COLO668 (cell line): ENCODE data around the gene RBM33.

Source experiments
- DNase-seq: peaks from one replicate; lab custom pipeline; 2025; ENCODE audit not compliant: unreplicated experiment; lab: John Stamatoyannopoulos, UW

RBM33 gene

DNA sequence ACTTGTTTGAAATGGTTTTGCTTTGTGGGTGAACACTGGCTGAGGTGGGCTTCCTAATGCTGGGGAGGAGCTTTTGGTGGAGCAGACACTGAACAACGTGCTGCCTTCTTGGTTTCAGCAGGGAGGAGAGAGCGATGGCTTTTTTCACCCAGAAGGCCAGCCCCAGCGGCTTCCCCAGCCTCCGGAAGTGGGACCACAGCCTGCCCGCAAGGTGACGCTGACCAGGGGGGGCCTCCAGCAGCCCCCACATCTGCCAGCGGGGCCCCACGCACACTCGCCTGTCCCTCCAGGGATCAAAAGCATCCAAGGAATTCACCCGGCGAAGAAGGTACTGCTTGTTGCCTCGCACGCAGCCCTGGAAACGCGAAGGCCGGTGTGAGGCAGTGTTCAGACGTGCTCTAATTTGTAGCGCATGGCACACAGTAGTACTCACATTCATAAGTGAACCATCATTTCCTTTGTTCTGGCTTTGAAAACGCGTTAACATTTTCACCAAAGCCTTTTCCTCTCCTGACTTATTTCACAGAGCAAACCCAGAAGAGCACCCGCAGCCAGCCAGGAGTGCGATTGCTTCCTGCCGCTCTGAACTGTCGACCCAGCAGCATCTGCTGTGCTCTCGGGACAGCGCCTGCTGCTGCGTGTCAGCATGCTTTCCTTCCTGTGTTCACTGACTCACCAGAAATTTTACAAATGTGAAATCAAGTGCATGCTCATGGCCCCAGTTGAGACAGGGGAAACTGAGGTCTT is 119.4 kb downstream of the RBM33 start:
- DNase-seq, result no peak

DNA sequence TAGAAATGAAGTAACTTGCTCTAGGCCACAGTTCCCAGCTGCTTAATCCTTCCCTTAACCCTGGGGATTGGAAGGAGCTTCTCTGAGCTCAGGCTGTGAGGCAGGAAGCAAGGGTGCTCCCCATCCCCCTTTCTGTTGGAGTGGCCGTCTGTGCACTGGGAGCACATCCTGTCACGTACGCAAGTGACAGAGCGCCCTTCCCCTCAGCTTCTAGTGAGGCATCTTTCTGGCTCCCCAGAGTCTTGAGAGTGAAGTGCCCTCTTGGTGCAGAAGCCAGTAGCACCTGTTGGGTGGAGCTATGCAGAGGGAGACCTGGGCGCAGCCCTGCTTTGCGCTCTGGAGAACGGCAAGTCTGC is 120.0 kb downstream of the RBM33 start:
- DNase-seq, result no peak

DNA sequence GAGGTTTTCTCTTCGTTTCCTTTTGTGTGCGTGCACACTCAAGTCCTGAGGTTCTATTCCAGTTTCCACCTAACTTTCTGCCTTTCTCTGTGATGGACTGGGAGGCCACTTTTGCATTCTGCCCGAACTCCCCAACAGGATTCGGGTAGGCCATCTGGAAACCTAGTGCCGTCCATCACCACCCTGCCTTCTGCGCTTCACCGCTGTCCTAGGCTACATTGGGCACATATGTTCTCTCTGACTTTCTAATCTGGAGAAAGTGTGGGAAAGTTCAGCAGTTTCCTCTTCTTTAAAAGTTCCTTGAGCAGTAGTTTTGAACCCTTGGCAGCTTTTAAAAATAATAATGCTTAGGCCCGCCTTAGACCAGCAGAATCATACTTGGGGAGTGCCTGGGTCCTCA is 121.0 kb downstream of the RBM33 start:
- DNase-seq, result no peak

DNA sequence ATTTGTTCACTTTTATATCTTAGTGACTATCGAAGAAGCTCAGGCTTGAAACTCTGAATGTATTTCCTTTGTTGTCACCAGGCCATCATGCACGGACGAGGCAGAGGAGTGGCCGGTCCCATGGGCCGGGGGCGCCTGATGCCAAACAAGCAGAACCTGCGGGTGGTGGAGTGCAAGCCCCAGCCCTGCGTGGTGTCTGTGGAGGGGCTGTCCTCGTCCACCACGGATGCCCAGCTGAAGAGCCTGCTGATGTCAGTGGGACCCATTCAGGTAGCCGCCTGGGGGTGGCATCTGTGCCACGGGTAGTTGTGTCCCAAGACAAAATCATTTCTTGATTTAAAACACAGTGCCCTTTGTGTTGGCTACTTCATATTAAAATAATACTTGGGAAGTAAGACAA is 121.9 kb downstream of the RBM33 start:
- no peak for DNase-seq

DNA sequence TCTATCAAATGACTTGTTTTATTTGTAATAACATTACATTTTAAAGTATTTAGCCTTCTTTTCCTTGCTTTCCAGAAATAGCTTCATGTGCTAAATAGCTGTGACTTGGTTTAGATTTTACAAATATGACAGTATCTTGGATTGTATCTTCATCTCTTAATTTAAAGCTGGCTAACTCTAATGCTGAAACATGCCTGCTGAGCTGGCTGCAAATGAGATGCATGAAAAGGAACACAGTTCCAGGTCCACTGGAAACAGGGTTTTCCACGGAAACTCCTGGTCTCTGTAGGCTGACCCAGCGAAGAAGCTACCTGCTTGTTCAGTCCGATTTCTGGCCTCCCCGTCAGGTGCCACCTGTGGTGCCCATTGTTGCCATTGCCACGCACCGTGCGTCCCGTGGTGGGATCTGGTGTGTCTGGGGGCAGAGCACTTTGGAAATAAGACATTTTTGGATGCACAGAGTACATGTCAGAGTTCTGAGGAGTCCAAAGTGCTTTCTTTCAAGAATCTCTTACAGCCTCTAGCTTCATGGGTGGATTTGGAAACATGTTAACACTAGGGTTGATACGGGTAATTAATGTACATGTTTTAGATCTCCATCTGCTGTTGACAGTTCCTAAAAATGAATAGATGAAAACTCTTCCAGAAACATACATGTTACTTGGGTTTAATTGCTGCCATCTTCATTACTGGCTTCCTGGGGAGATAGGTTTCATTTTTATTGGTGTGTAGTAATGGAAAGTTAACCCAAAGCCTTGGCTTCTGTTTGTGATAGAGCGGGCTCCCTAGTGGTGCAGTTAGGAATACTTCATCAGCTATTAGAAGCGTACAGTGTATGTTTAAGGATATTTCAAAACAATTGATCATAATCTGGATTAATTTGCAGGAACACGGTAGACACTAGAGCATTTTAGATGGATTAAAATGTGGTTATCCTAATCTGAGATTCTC is 122.8 kb downstream of the RBM33 start:
- no peak for DNase-seq

DNA sequence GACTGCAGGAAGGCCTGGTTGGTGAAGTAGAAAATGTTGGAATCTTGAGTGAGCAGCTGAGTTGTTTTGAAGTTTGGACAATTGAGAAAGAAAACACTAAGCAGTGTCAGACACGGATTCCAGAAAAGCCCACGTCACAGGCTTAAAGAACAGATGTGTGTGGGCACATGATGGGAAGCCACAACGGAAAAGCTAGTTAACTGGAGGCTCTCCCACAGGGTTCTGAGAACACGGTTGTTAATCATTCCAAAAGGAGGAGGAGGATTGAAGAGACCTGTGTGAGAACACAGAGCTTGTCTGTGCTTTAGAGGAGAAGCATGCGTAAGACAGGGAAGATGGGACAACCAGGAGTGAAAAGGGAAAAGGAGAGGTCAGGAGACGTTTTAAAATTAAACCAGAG is 125.2 kb downstream of the RBM33 start:
- DNase-seq, result no peak

DNA sequence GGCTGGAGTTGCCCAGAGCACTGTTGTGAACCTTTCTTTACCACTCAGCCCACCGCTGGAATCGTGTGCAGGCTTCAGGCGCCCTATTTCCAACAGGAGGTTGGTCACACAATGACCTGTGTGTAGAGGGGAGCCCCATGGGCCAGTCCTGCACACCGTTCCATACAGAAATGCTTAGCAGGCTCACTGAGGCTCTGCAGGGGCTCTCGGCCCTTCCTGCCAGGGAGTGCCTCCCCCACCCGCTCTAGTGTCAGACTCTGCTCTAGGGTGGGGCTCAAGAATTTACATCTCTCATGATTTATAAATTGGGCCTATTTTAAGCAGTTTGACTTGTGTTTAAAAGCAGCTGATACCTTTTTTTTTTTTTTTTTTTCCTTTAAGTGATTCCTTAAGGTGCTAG is 125.8 kb downstream of the RBM33 start:
- no peak for DNase-seq

DNA sequence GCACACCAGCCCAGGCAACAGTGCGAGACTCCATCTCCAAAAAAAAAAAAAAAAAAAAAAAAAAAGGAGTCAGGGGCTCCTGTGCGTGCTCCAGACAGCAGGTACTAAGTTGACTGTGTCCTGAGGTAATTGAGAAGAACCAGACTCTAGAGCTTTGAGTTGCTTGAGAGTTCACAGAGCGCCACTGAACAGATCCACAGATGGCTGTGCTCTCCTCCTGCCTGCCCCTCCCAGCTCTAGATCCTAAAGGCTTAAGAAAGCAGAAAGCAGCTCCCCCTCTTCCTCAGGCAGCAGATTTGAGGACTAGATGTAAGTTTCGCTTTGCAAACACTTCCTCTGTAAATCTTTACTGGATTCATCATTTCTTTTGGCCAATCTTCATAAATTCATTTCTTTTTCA is 129.1 kb downstream of the RBM33 start:
- no peak for DNase-seq

DNA sequence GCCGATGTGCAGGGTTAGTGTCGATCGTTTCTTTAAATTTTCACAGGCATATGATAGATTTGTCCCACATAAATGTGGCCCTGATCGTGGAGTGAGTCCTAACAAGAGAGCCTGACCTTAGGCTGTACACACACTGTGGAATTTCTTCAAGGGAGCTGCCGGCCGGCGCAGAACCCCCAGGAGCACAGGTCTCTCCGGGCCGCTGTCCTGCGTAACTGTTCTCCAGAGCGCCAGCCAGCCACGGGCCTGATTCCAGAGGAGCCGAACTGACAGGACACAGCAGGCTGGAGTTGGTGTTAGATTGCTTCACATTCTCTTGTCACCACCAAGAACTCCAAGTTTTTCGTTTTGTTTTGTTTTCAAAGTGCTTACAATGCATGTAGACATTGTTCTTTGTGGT is 130.5 kb downstream of the RBM33 start:
- no peak for DNase-seq

DNA sequence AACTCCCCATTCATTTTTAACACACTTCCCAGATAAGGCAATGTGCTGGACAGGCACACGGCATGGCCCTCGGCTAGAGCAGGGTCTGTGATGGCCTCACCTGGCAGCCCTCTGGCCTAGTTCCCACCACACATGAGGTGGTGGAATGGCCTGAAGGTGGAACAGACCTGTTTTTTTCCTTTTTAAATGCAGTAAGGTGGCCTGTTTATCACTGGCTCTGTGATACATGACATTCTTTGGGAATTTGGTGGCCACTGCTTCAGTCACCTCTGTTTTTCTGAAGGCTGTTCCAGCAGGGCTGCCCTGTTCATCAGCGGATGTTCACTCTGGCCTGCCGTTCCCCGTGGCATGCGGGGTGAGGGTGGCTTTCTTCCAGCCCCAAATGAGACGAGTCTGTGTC is 131.2 kb downstream of the RBM33 start:
- no peak for DNase-seq

DNA sequence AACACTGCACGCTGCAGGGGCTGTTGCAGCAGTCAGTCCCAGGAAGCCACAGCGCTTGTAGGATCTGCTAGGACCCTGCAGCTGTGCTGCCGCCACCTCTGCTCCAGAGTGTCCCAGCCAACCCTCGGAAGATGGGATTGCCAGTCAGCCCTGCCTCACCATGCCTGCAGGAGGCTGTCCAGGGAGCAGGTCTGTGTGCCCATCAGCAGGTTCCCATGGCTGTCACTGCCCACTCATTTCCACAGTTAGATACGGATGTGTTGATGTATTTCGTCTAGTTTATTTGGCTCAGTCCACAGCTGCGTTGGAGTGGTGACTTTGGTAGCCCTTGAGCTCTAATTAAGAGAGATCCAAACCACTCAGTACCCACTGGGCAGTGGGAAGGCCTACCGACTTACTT is 132.1 kb downstream of the RBM33 start:
- DNase-seq, result no peak

DNA sequence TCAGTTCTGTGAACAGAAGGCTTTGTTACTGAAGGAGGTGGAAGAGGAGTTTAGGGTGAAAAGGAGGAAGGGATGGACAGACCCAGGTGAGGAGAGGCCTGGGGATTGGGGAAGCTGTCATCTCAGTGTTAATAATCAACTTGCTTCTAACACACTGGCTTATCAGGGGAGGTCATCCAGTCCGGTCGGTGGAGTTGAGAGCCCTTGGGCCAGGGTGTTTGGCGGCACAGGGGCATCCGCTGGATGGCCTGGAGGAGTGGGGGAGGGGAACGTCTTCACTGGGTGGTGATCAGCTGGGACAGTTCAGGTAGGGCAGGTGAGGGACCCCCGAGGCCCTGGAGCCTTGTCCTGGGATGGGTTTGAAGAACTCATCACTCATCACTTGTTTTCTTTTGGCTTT is 133.9 kb downstream of the RBM33 start:
- DNase-seq, result no peak

DNA sequence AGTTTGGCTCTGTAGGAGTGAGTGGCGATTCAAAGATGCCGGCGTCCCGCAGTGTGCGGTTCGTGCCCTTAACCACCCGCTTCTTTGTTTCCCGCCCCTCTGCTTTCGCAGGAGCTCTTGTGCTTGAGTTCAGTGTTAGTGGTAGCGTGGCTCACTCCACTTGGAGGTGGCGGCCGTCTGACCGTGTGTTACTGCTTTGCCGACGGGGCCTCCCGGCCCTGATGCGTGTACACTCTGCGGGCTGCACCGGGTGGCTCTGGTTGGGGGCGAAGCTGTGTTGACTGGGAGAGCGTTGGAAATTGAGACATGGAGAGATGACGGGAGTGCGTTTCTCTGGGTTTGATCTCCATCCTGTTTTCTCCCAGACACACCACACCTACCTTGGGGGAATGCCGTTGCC is 136.4 kb downstream of the RBM33 start:
- DNase-seq, result no peak

DNA sequence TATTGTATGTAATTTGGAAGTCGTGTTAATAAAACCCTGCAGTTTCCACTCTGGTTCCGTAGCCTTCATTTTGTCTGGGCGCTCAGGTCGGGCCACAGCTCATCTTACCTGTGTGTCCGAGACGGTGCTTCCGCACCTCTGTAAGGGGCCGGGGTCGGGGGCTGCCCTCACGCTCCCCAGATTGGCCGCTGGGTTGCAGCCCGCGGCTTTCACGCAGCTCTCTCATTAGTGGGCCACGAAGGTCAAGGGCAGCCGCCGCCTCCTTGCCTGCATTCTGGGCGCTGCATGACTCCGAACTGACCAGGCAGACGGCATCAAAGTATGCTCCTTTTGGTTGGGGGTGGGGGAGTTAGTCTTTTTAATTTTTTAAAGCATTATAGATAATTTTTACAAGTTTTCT is 137.0 kb downstream of the RBM33 start:
- no peak for DNase-seq

DNA sequence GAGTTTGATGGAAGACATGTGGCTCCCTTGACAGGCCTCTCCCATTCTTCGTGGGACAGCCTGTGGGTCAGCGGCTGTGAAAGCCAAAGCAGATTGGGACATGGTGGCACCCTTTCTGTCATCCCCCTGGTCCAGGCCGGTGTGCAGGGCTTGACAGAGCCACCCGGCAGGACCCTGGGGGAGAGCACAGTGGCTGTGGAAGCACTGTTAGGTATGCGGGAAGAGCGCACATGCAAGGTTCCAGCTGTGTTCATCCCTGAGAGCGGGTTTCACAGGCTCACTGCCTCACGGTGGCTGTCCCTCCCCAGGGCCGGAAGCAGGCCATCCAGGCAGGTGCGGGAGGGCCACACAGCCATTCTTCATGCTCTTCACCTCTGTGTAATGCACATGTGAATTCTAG is 138.0 kb downstream of the RBM33 start:
- no peak for DNase-seq

DNA sequence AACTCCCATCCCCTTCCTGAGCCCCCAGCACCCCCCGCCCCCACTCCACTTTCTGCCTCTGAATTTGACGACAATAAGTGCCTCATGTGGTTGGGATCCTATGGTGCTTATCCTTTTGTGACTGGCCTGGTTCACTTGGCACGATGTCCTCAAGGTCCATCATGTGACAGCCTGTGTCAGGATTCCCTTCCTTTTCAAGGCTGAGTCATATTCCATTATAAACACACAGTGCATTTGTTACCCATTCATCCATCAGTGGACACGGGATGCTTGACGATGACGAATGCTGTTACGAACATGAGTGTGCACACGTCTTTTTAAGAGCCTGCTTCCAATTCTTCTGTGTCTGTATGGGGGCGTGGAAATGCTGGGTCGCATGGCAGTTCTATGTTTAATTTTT is 141.1 kb downstream of the RBM33 start:
- DNase-seq, result no peak

DNA sequence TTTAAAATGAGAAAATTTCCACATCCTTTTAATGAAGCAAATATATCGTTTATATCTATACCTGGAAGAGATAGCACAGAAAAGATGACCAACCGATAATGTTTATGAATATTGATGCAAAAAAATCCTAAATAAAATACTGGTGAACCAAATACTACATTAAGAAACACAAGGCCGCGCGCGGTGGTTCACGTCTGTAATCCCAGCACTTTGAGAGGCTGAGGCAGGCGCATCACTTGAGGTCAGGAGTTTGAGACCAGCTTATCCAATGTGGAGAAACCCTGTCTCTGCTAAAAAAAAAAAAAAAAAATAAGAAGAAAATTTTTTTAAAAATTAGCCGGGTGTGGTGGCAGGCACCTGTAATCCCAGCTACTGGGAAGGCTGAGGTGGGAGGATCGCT is 142.0 kb downstream of the RBM33 start:
- DNase-seq, result no peak

DNA sequence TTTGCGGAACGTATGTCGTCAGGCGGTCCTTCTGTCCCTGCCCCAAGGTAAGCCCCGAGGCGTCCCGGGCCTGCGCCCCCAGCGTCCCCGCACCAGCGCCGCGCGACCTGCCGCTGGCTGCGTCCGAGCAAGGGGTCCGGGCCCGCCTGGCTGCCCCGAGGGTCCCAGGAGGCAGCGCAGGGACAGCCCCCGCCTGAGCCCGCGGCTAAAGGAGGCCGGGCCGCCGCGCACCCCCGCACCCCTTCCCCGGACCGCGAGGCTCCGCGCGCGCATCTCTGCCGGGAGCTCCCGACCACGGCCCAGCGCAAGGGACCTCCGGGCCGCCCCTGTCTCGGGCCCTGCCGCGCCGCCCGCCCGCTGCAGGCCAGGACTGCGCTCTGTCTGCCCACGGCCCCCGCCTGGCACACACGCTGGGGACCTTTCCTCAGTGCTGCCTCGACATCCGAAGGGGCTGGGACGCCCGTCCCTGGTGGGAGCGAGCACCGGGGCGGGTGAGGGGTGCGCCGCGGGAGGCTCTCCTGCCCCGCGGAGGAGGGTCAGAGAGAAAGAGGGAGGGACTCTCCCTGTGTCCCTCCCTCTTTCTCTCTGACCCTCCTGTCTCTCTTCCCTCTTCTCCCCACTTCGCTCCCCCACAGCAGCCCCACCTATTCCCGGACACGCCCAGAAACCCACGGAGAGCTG is 142.8 kb downstream of the RBM33 start:
- no peak for DNase-seq

DNA sequence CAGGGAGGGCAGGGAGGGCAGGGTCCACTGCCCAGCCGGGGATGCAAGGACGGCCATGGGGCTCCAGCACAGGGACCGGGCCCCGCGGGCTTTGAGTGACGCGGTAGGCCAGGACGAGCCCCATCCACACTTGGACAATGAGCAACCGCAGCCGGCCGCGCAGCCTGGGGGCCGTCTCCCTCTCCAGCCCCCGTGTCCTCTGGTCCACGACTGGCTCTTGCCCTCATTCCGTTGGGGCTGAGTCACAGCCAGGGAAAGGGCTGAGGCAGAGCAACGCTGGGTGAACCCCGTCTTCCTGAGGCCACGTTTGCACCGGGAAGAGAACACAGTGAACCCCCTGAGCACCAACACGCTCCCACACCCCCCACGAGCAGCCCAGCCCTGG is 144.1 kb downstream of the RBM33 start:
- no peak for DNase-seq

DNA sequence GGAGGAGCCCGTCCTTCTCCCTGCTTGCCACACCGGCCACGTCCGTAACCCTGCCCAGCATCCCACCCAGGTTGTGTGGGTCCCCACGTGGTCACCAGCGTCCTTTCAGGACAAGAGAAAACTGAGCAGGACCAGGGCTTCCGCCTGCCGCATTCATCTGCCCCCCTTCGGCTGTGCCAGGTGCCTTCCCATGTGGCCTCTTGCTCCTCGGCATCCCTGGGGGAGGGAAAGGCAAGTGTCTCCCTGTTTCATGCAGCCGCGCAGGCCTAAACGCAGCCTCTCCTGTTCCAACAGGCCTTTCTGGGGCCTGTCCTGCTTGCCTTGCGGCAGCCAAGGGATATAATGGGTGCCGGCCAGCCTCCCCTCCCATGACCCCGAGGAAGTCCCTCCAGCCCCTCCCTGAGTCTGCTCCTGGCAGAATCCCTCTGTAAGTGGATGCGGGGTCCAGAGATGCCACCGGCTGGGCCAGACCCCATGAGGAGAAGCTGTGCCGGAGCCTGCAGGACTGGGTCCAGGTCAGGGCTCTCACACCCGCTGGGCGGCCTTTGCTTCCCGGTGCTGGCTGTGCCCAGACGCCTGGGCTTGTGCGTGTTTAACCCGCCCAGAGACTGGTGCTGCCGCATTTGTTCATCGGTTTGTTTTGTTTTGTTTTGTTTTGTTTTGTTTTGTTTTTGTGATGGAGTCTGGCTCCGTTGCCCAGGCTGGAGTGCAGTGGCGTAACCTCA is 144.7 kb downstream of the RBM33 start:
- DNase-seq, result no peak

DNA sequence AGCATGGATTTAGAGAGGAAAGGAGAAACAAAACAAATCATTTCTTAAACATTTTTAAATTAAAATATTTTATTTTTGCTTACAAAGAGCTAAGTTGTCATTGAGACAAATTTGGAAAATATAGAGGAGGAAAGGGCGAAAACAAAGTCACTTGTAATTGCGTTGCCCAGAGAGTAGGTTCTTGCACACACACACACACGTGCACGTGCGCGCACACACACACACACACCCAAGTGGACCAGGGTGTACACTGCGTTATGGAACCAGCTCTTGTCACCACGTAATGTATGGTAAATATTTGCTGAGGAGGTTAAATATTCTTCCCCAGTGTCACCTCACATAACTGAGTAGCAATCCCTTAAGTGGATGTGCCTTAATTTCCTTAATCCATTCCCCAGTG is 146.2 kb downstream of the RBM33 start:
- DNase-seq, result no peak
